Left ventricle myocardium inferior (tissue), 1 donor: ENCODE measurements around the gene CNOT10. TPM values are rescaled to one million over a fixed set of nuclear protein-coding genes. Genes with fewer than 3 reads are reported as not detected.

Source experiments
- DNase-seq: peaks from one replicate; pipeline ENCODE4 v3.0.0-alpha.2; 2020
- H3K27ac ChIP-seq: fragments of 200-600 bp; replicated peaks from 2 replicates; pipeline ENCODE4 v1.8.0; 2021
- H3K27me3 ChIP-seq: fragments of 200-600 bp; 2 replicates; pipeline ENCODE4 v1.8.0; 2021; ENCODE audit warnings: low read depth
- H3K36me3 ChIP-seq: fragments of 200-600 bp; 2 replicates; pipeline ENCODE4 v1.8.0; 2021
- H3K4me1 ChIP-seq: fragments of 200-600 bp; 2 replicates; pipeline ENCODE4 v1.8.0; 2021
- H3K4me3 ChIP-seq: fragments of 200-600 bp; 2 replicates; pipeline ENCODE4 v1.8.0; 2021; ENCODE audit warnings: mild to moderate bottlenecking, moderate library complexity
- H3K9me3 ChIP-seq: fragments of 200-600 bp; replicated peaks from 2 replicates; pipeline ENCODE4 v1.8.0; 2021
- CTCF ChIP-seq: fragments of 200-600 bp; IDR thresholded peaks from 2 replicates; pipeline ENCODE4 v1.8.0; 2021; ENCODE audit warnings: antibody characterized with exemption, mild to moderate bottlenecking, borderline replicate concordance
- intact Hi-C: fragments of 100-400 bp; cut with micrococcal nuclease; formaldehyde crosslinking; loops from one replicate; pipeline ENCODE4 v1.11.0; 2022
- total RNA-seq: library from RNA; stranded (reverse); fragmentation: NEBNext Ultra II Directional; extraction: Animal tissue kit (Norgen Biotek cat#: 25700); gene quantifications from one replicate; pipeline ENCODE4 v1.2.1, GENCODE V29; 2021
- donor health status: DM: no; HTN: yes; CAD: no; lungs with severe emphysema.

CNOT10 gene
- total RNA-seq, 1 donor from 2014 or later = 14.6 TPM

- no peaks in the 10 kb centered on the region for H3K27me3 ChIP-seq
These were observed 774 bp upstream of the CNOT10 start for GRCh38 chr3:32684029-32684799.

GRCh38 chr3:32685543-32686185 lies 676 bp downstream of the CNOT10 start:
- Histone ChIP-seq H3K27me3 (no peaks in the 10 kb centered on the region), H3K4me3 (peak overlapping the region; percentile 96), H3K27ac (peak overlapping the region; percentile 92), H3K9me3 (no peaks in the 10 kb centered on the region), H3K36me3 (peaks cover 6% of the 10 kb centered on the region), H3K4me1 (peaks cover 30% of the 10 kb centered on the region)
- DNase-seq = no peak
- no peak for TF ChIP-seq CTCF
- intact Hi-C loops = no loop called here

More at GRCh38 chr3:32684029-32684799, 774 bp upstream of the CNOT10 start:
- H3K9me3 ChIP-seq = no peaks in the 10 kb centered on the region
- intact Hi-C loops = no loop called here
- H3K27ac ChIP-seq = peak overlapping the region; percentile 92
- H3K4me3 ChIP-seq = peak overlapping the region; percentile 96
- H3K36me3 ChIP-seq = peaks cover 6% of the 10 kb centered on the region
- TF ChIP-seq CTCF = no peak
- no peak for DNase-seq
- peaks cover 30% of the 10 kb centered on the region for H3K4me1 ChIP-seq

GRCh38 chr3:32686713-32687112 lies 1.7 kb downstream of the CNOT10 start:
- no peak for TF ChIP-seq CTCF
- H3K9me3 ChIP-seq = no peaks in the 10 kb centered on the region
- H3K27me3 ChIP-seq = no peaks in the 10 kb centered on the region
- peaks cover 30% of the 10 kb centered on the region for H3K4me1 ChIP-seq
- H3K27ac ChIP-seq = no peak overlapping the region
- DNase-seq = no peak
- peak overlapping the region; percentile 96 for H3K4me3 ChIP-seq
- peaks cover 8% of the 10 kb centered on the region for H3K36me3 ChIP-seq
- intact Hi-C loops = no loop called here

GRCh38 chr3:32691847-32692246 lies 6.9 kb downstream of the CNOT10 start:
- H3K27ac ChIP-seq = no peak overlapping the region
- intact Hi-C loops = no loop called here
- H3K36me3 ChIP-seq = peaks cover 20% of the 10 kb centered on the region
- TF ChIP-seq CTCF = no peak
- no peak overlapping the region for H3K4me3 ChIP-seq
- H3K9me3 ChIP-seq = no peaks in the 10 kb centered on the region
- DNase-seq = no peak
- no peaks in the 10 kb centered on the region for H3K27me3 ChIP-seq
- H3K4me1 ChIP-seq = peaks cover 6% of the 10 kb centered on the region

- no peaks in the 10 kb centered on the region for H3K4me1 ChIP-seq
- no peak for DNase-seq
- peaks cover 11% of the 10 kb centered on the region for H3K36me3 ChIP-seq
- no peaks in the 10 kb centered on the region for H3K27me3 ChIP-seq
- H3K4me3 ChIP-seq = no peak overlapping the region
- intact Hi-C loops = no loop called here
- H3K9me3 ChIP-seq = no peaks in the 10 kb centered on the region
- H3K27ac ChIP-seq = no peak overlapping the region
- no peak for TF ChIP-seq CTCF
These were observed 11.5 kb downstream of the CNOT10 start for GRCh38 chr3:32696523-32696922.
